CD4-positive, alpha-beta T cell (primary cell): ENCODE measurements around the gene KCNJ11. TPM values are rescaled to one million over a fixed set of nuclear protein-coding genes. Genes with fewer than 3 reads are reported as not detected.

Experiments used
- ATAC-seq: fragments of 200-7000 bp; cut with Tn5 transposase; one replicate; pipeline ENCODE4 v1.10.0; 2022; ENCODE audit warnings: mild to moderate bottlenecking; ENCODE audit not compliant: poor library complexity
- CTCF ChIA-PET: fragments of 350-600 bp; sonication (Branson Sonifier 250); formaldehyde crosslinking; loops from one replicate; lab custom pipeline; 2021; ENCODE audit warnings: antibody characterized with exemption, inconsistent platforms; lab: Charles Lee
- POLR2A ChIA-PET: fragments of 350-600 bp; sonication (Branson Sonifier 250); formaldehyde crosslinking; loops from one replicate; lab custom pipeline; 2021; ENCODE audit warnings: antibody characterized with exemption, inconsistent platforms; lab: Charles Lee
- DNase-seq, 14 experiments: peaks; one replicate each; pipeline ENCODE4 v3.0.0-alpha.2; 2013 to 2020; ENCODE audit warnings: mixed read lengths in 2 of 14
- H3K27ac ChIP-seq, 2 donors: one replicate each; pipeline versions ENCODE4 v1.5.1 to v1.7.0; 2013; ENCODE audit warnings: low read length in 2 of 2, low read depth in 1 of 2, mild to moderate bottlenecking in 1 of 2
- H3K27me3 ChIP-seq, 2 experiments: 1 replicate in 1 of 2; 2 replicates in 1 of 2; pipeline versions ENCODE4 v1.6.1 to v1.7.0; 2013; ENCODE audit warnings: low read length in 2 of 2, control low read depth in 1 of 2, mild to moderate bottlenecking in 1 of 2, moderate library complexity in 1 of 2; ENCODE audit not compliant: insufficient read depth in 2 of 2, control insufficient read depth in 1 of 2
- H3K36me3 ChIP-seq: one replicate; pipeline ENCODE4 v1.6.1; 2013; ENCODE audit warnings: low read length, control low read depth; ENCODE audit not compliant: insufficient read depth
- H3K4me1 ChIP-seq: one replicate; pipeline ENCODE4 v1.6.1; 2013; ENCODE audit warnings: low read length, control low read depth; ENCODE audit not compliant: insufficient read depth
- H3K4me3 ChIP-seq: one replicate; pipeline ENCODE4 v1.5.1; 2013; ENCODE audit warnings: mild to moderate bottlenecking, low read length, moderate library complexity
- H3K9me3 ChIP-seq, 2 experiments: 1 replicate in 1 of 2; 2 replicates in 1 of 2; pipeline versions ENCODE4 v1.6.1 to v1.7.0; 2013; ENCODE audit warnings: low read length in 2 of 2, mild to moderate bottlenecking in 2 of 2, control low read depth in 1 of 2, moderate library complexity in 1 of 2; ENCODE audit not compliant: control insufficient read depth in 1 of 2, insufficient read depth in 1 of 2
- H3K27ac Mint-ChIP-seq: one replicate; pipeline ENCODE4 v1.8.0; 2020; ENCODE audit warnings: mixed read lengths
- H3K27me3 Mint-ChIP-seq: one replicate; pipeline ENCODE4 v1.8.0; 2021; ENCODE audit warnings: mixed read lengths
- H3K36me3 Mint-ChIP-seq: one replicate; pipeline ENCODE4 v1.8.0; 2021; ENCODE audit warnings: low read depth, mixed read lengths
- H3K4me1 Mint-ChIP-seq: one replicate; pipeline ENCODE4 v1.8.0; 2021; ENCODE audit warnings: low read depth, mixed read lengths
- H3K4me3 Mint-ChIP-seq: one replicate; pipeline ENCODE4 v1.8.0; 2020; ENCODE audit warnings: mild to moderate bottlenecking, mixed read lengths
- H3K9me3 Mint-ChIP-seq: one replicate; pipeline ENCODE4 v1.8.0; 2020; ENCODE audit warnings: mixed read lengths
- intact Hi-C, 2 experiments: fragments of 100-400 bp; cut with DNase I in 1 of 2; cut with micrococcal nuclease in 1 of 2; formaldehyde crosslinking; loops; one replicate each; pipeline versions ENCODE4 v1.15.1 to v1.9.0; 2023 to 2025; cut with DNase I, micrococcal nuclease
- total RNA-seq, 174 experiments: library from RNA in 2 of 174; stranded (reverse) in 2 of 174; gene quantifications; one replicate each; pipeline ENCODE4 v1.2.3 and lab custom pipeline; 2021 to 2026
- TF ChIP-seq, protein P1 (sequence below): fragments of 200-600 bp; IDR thresholded peaks from one replicate; pipeline ENCODE4 v1.8.0; 2022; ENCODE audit warnings: antibody characterized with exemption, mild to moderate bottlenecking

The KCNJ11 gene
- total RNA-seq, 2 experiments from 2014 or later, result 0.08 TPM; not detected in 1

DNA sequence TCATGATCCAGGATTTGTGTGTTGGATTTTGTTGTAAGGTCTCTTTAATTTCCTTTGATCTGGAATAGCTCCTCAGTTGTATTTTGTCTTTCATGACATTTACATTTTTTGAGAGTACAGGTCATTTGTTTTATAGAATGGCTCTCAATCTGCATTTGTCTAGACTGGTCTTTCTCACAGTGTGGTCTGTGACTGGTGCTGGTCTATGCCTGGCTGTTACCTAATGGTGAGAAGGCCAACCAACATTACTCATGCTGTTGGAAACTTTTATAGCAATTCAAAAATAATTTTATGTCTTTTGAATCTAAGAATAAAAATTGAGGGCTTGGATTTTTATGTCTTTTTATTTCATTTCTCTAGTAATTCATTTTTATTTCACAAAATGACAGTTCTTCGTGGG lies 40.8 kb downstream of the KCNJ11 start:
- Histone ChIP-seq H3K9me3 (no peaks in the 10 kb centered on the region), H3K27ac (no peak overlapping the region), H3K4me3 (no peak overlapping the region), H3K36me3 (no peaks in the 10 kb centered on the region), H3K27me3 (no peaks in the 10 kb centered on the region), H3K4me1 (peaks cover 11% of the 10 kb centered on the region)
- Mint-ChIP-seq H3K9me3 (no peaks in the 10 kb centered on the region), H3K4me1 (peaks cover 17% of the 10 kb centered on the region), H3K27ac (no peak overlapping the region), H3K4me3 (no peak overlapping the region), H3K36me3 (peaks cover 6% of the 10 kb centered on the region), H3K27me3 (no peaks in the 10 kb centered on the region)
- intact Hi-C loops, result no loop called here
- TF ChIP-seq, protein P1, sequence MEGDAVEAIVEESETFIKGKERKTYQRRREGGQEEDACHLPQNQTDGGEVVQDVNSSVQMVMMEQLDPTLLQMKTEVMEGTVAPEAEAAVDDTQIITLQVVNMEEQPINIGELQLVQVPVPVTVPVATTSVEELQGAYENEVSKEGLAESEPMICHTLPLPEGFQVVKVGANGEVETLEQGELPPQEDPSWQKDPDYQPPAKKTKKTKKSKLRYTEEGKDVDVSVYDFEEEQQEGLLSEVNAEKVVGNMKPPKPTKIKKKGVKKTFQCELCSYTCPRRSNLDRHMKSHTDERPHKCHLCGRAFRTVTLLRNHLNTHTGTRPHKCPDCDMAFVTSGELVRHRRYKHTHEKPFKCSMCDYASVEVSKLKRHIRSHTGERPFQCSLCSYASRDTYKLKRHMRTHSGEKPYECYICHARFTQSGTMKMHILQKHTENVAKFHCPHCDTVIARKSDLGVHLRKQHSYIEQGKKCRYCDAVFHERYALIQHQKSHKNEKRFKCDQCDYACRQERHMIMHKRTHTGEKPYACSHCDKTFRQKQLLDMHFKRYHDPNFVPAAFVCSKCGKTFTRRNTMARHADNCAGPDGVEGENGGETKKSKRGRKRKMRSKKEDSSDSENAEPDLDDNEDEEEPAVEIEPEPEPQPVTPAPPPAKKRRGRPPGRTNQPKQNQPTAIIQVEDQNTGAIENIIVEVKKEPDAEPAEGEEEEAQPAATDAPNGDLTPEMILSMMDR, result no peak
- ATAC-seq (no peak), DNase-seq (no peak)
- CTCF ChIA-PET, result no interaction called here
- POLR2A ChIA-PET, result no interaction called here

DNA sequence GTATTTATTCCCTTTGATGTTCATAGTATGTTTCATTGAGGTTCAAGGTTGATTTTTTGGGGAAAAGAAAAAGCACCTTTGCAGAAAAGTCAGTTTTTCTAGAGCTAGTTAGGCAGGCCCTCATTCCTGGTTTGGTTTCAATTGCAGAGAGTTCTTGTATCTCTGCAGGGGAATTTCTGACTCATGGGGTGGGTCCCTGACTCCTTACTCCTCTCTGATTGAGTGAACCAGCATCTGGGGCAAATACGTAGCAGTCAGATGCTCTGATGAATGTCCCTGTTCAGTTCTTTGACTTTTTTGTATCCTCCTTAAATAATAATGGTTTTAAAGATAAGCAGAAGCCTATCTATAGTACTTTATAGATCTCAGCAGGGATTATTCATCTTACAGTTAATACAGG lies 44.6 kb downstream of the KCNJ11 start:
- ChIA-PET CTCF (no interaction called here), POLR2A (no interaction called here)
- intact Hi-C loops, result no loop called here
- no peaks in the 10 kb centered on the region for H3K27me3 Mint-ChIP-seq
- no peak overlapping the region for H3K27ac ChIP-seq
- no peak for ATAC-seq
- no peaks in the 10 kb centered on the region for H3K36me3 ChIP-seq
- TF ChIP-seq, protein P1, result no peak
- H3K9me3 ChIP-seq, result no peaks in the 10 kb centered on the region
- H3K4me1 Mint-ChIP-seq, result no peaks in the 10 kb centered on the region
- no peaks in the 10 kb centered on the region for H3K9me3 Mint-ChIP-seq
- H3K27ac Mint-ChIP-seq, result no peak overlapping the region
- no peak for DNase-seq
- H3K4me1 ChIP-seq, result no peaks in the 10 kb centered on the region
- H3K27me3 ChIP-seq, result no peaks in the 10 kb centered on the region
- no peak overlapping the region for H3K4me3 Mint-ChIP-seq
- H3K4me3 ChIP-seq, result no peak overlapping the region
- H3K36me3 Mint-ChIP-seq, result peaks cover 13% of the 10 kb centered on the region

DNA sequence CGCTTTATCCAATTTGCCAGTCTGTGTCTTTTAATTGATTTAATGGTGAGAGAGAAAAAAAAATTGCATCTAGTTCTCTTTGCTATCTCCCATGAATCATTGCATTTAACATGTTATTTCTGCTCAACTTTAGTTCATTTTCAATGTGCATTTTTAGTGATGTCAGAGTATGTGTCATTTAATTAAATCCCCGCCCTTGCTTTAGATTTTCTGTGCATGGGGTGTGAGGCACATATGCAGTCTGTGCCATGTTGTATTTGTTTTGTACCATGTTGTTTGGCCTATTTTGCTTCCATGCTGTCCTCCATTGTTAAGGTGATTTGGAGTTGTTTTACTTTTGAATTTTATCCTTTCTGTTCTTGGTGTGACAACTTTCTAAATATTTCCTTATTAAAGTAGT lies 45.2 kb downstream of the KCNJ11 start:
- DNase-seq (no peak), ATAC-seq (no peak)
- H3K27me3 Mint-ChIP-seq, result no peaks in the 10 kb centered on the region
- H3K9me3 ChIP-seq, result no peaks in the 10 kb centered on the region
- H3K4me3 ChIP-seq, result no peak overlapping the region
- no peak overlapping the region for H3K4me3 Mint-ChIP-seq
- no peaks in the 10 kb centered on the region for H3K27me3 ChIP-seq
- ChIA-PET POLR2A (no interaction called here), CTCF (no interaction called here)
- no peaks in the 10 kb centered on the region for H3K9me3 Mint-ChIP-seq
- intact Hi-C loops, result no loop called here
- no peaks in the 10 kb centered on the region for H3K4me1 Mint-ChIP-seq
- no peak overlapping the region for H3K27ac Mint-ChIP-seq
- TF ChIP-seq, protein P1, result no peak
- H3K36me3 ChIP-seq, result no peaks in the 10 kb centered on the region
- H3K4me1 ChIP-seq, result no peaks in the 10 kb centered on the region
- H3K27ac ChIP-seq, result no peak overlapping the region
- peaks cover 13% of the 10 kb centered on the region for H3K36me3 Mint-ChIP-seq

Other genes starting within 250 kb of the KCNJ11 start
- gene PIK3C2A, start 180.7 kb downstream of the KCNJ11 start, total RNA-seq, result 10 to 100 TPM; 39.2 to 43.0 TPM
- 10 to 100 TPM; 65.2 to 73.0 TPM for gene NUCB2, start 111.9 kb downstream of the KCNJ11 start, total RNA-seq
- 1 to 10 TPM; 2.2 to 2.4 TPM for gene NCR3LG1, start 36.9 kb downstream of the KCNJ11 start, total RNA-seq
- not detected for gene ABCC8, start 88.2 kb upstream of the KCNJ11 start, total RNA-seq
- not detected for gene USH1C, start 155.8 kb upstream of the KCNJ11 start, total RNA-seq
- gene OTOG, start 158.6 kb upstream of the KCNJ11 start, total RNA-seq, result not detected